Skeletal muscle tissue (tissue), 4 donors: Measurements from ENCODE around the gene GNB4. TPM values are rescaled to one million over a fixed set of nuclear protein-coding genes. Genes with fewer than 3 reads are reported as not detected.

Source experiments
- H3K27ac ChIP-seq: one replicate; pipeline ENCODE4 v1.7.0; 2013; ENCODE audit warnings: mild to moderate bottlenecking, low read depth, low read length, inconsistent platforms
- H3K27me3 ChIP-seq, 3 donors: one replicate each; pipeline ENCODE4 v1.7.0; 2013; ENCODE audit warnings: low read length in 3 of 3; ENCODE audit not compliant: control insufficient read depth in 3 of 3, insufficient read depth in 3 of 3
- H3K36me3 ChIP-seq, 3 donors: one replicate each; pipeline ENCODE4 v1.7.0; 2013; ENCODE audit warnings: low read length in 3 of 3; ENCODE audit not compliant: control insufficient read depth in 3 of 3, insufficient read depth in 3 of 3
- H3K4me1 ChIP-seq, 3 donors: one replicate each; pipeline ENCODE4 v1.7.0; 2013; ENCODE audit warnings: low read length in 3 of 3, mild to moderate bottlenecking in 3 of 3; ENCODE audit not compliant: control insufficient read depth in 3 of 3, insufficient read depth in 3 of 3
- H3K4me3 ChIP-seq, 3 donors: one replicate each; pipeline ENCODE4 v1.7.0; 2013; ENCODE audit warnings: low read length in 3 of 3
- H3K9ac ChIP-seq, 3 donors: one replicate each; pipeline ENCODE4 v1.7.0; 2013; ENCODE audit warnings: low read length in 3 of 3, mild to moderate bottlenecking in 3 of 3, moderate library complexity in 2 of 3, low read depth in 1 of 3
- H3K9me3 ChIP-seq, 3 donors: one replicate each; pipeline ENCODE4 v1.7.0; 2013; ENCODE audit warnings: low read length in 3 of 3; ENCODE audit not compliant: control insufficient read depth in 3 of 3
- total RNA-seq: library from RNA; depleted of rRNA; stranded (reverse); fragments of >200 nt; gene quantifications from one replicate; pipeline ENCODE4 v1.2.3, GENCODE V29; 2014
- donor health status: Osteomylitis.

Gene GNB4
- total RNA-seq, 1 donor from 2014 or later = 60.5 TPM

GRCh38 chr3:179391906-179392305, 59.4 kb downstream of the GNB4 start:
- Histone ChIP-seq H3K9me3 (no peaks in the 10 kb centered on the region), H3K4me3 (no peak overlapping the region), H3K4me1 (no peaks in the 10 kb centered on the region), H3K27me3 (no peaks in the 10 kb centered on the region), H3K36me3 (peaks cover 8 to 46% (median 30%) of the 10 kb centered on the region in 3 donors), H3K9ac (no peak overlapping the region), H3K27ac (no peak overlapping the region)

GRCh38 chr3:179376474-179376873, 74.8 kb downstream of the GNB4 start:
- Histone ChIP-seq H3K27ac (no peak overlapping the region), H3K27me3 (no peaks in the 10 kb centered on the region), H3K4me1 (no peaks in the 10 kb centered on the region), H3K9me3 (no peaks in the 10 kb centered on the region), H3K36me3 (peaks cover 11 to 38% (median 30%) of the 10 kb centered on the region in 3 donors), H3K9ac (no peak overlapping the region), H3K4me3 (no peak overlapping the region)

GRCh38 chr3:179375091-179375999, 75.9 kb downstream of the GNB4 start:
- peaks cover 12 to 30% (median 19%) of the 10 kb centered on the region in 3 donors for H3K36me3 ChIP-seq
- no peak overlapping the region for H3K4me3 ChIP-seq
- no peak overlapping the region for H3K9ac ChIP-seq
- no peaks in the 10 kb centered on the region for H3K4me1 ChIP-seq
- H3K27ac ChIP-seq = no peak overlapping the region
- H3K9me3 ChIP-seq = no peaks in the 10 kb centered on the region
- no peaks in the 10 kb centered on the region for H3K27me3 ChIP-seq

- Histone ChIP-seq H3K4me3 (no peak overlapping the region), H3K4me1 (no peaks in the 10 kb centered on the region), H3K9ac (no peak overlapping the region), H3K36me3 (peaks cover 13 to 25% (median 25%) of the 10 kb centered on the region in 3 donors), H3K27ac (no peak overlapping the region), H3K27me3 (no peaks in the 10 kb centered on the region), H3K9me3 (no peaks in the 10 kb centered on the region)
These were observed 77.3 kb downstream of the GNB4 start for GRCh38 chr3:179373938-179374337.

- Histone ChIP-seq H3K9ac (no peak overlapping the region), H3K9me3 (no peaks in the 10 kb centered on the region), H3K27ac (no peak overlapping the region), H3K4me1 (no peaks in the 10 kb centered on the region), H3K36me3 (peaks cover 14 to 33% (median 30%) of the 10 kb centered on the region in 3 donors), H3K27me3 (no peaks in the 10 kb centered on the region), H3K4me3 (no peak overlapping the region)
These were observed 81.6 kb downstream of the GNB4 start for GRCh38 chr3:179369621-179370020.

- Histone ChIP-seq H3K4me3 (no peak overlapping the region), H3K36me3 (peaks cover 20 to 62% (median 48%) of the 10 kb centered on the region in 3 donors), H3K4me1 (no peaks in the 10 kb centered on the region), H3K27me3 (no peaks in the 10 kb centered on the region), H3K9me3 (no peaks in the 10 kb centered on the region), H3K27ac (no peak overlapping the region), H3K9ac (no peak overlapping the region)
These were observed 87.9 kb downstream of the GNB4 start for GRCh38 chr3:179363332-179363731.

- no peaks in the 10 kb centered on the region for H3K9me3 ChIP-seq
- no peaks in the 10 kb centered on the region for H3K4me1 ChIP-seq
- no peak overlapping the region for H3K4me3 ChIP-seq
- no peaks in the 10 kb centered on the region for H3K27me3 ChIP-seq
- H3K27ac ChIP-seq = no peak overlapping the region
- no peak overlapping the region for H3K9ac ChIP-seq
- H3K36me3 ChIP-seq = peaks cover 23 to 54% (median 47%) of the 10 kb centered on the region in 3 donors
These were observed 95.3 kb downstream of the GNB4 start for GRCh38 chr3:179355996-179356395.

GRCh38 chr3:179348325-179349013, 102.8 kb downstream of the GNB4 start:
- H3K27ac ChIP-seq = peak overlapping the region; percentile 75
- H3K4me3 ChIP-seq = peak overlapping the region; percentile 92 to 98 (median 96)
- H3K9me3 ChIP-seq = no peaks in the 10 kb centered on the region
- H3K4me1 ChIP-seq = peaks cover 0 to 11% (median 6%) of the 10 kb centered on the region in 3 donors
- peaks cover 4 to 28% (median 15%) of the 10 kb centered on the region in 3 donors for H3K36me3 ChIP-seq
- H3K27me3 ChIP-seq = no peaks in the 10 kb centered on the region
- peak overlapping the region; percentile 81 to 88 (median 84) for H3K9ac ChIP-seq

- peaks cover 2 to 26% (median 13%) of the 10 kb centered on the region in 3 donors for H3K36me3 ChIP-seq
- H3K9ac ChIP-seq = peak within 1 kb of the TSS; percentile 81 to 88 (median 84)
- no peaks in the 10 kb centered on the region for H3K9me3 ChIP-seq
- H3K27ac ChIP-seq = peak within 1 kb of the TSS; percentile 75
- H3K4me1 ChIP-seq = peaks cover 0 to 11% (median 6%) of the 10 kb centered on the region in 3 donors
- H3K4me3 ChIP-seq = peak within 1 kb of the TSS; percentile 92 to 98 (median 96)
- no peaks in the 10 kb centered on the region for H3K27me3 ChIP-seq
These were observed 103.7 kb downstream of the GNB4 start, which contains the start of gene MFN1 for GRCh38 chr3:179347345-179348194. Gene MFN1, plus strand, starts transcription at chr3:179347709. Its CDS starts 1,143 bp downstream, at chr3:179348852.
